Measurements from ENCODE around the gene TMX3. TPM values are rescaled to one million over a fixed set of nuclear protein-coding genes. Genes with fewer than 3 reads are reported as not detected.

Gene TMX3
- total and polyA plus RNA-seq, 2 donors (not counting 3 experiments of a cell fraction or from before 2014, with no cell fraction given) = 20.0 to 65.5 TPM

DNA sequence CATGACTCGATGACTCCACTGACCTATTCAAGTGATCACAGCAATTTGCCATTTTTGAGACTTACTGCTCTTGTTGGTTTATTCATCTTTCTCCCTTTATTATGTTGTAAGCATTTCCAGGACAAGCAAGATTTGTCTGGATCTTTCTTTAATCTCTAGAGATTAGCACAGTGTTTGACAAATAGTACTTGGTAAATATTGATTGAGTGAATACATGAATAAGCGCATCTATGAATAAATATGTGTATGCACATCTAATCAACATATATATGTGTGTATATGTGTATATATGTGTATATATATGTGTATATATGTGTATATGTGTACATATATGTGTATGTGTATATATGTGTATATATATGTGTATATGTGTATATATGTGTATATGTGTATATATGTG is 7.3 kb downstream of the TMX3 start:
- no peaks in the 10 kb centered on the region for H3K9me1 ChIP-seq (replicated peaks; ENCODE audit: control insufficient read depth, extremely low read depth, insufficient read depth, low read length)
- no peak overlapping the region for H3K4me3 ChIP-seq (replicated peaks in 1 of 3; ENCODE audit: insufficient read depth in 1 of 3, low read depth in 1 of 3, low read length in 3 of 3)
- FAIRE-seq (no peak), DNase-seq (ENCODE audit: low read depth, low spot score) (no peak)
- H3K27ac ChIP-seq (ENCODE audit: insufficient read depth, low read depth, low read length) = no peak overlapping the region
- H3K27me3 ChIP-seq (ENCODE audit: control insufficient read depth in 2 of 2, insufficient read depth in 2 of 2, low read length in 2 of 2) = no peaks in the 10 kb centered on the region
- dilution Hi-C loops (cut with MboI; ENCODE audit: extremely low pct_ligation_motif_present, low sequenced_read_pairs) (no loop called here), intact Hi-C loops (cut with micrococcal nuclease) (no loop called here)
- no peaks in the 10 kb centered on the region for H4K20me1 ChIP-seq (replicated peaks; ENCODE audit: control insufficient read depth, extremely low read depth, insufficient read depth, low read length)
- no peaks in the 10 kb centered on the region for H3K9me3 ChIP-seq (replicated peaks; ENCODE audit: control insufficient read depth, insufficient read depth, low read length)
- H3K79me2 ChIP-seq (ENCODE audit: control insufficient read depth, insufficient read depth, low read length) = peaks cover 34% of the 10 kb centered on the region
- ChIA-PET CTCF (no interaction called here), POLR2A (no interaction called here)
- BruUV-seq (replicated peaks) = no TSS peak
- TF ChIP-seq CTCF (IDR thresholded peaks at IDR 0.05; ENCODE audit: extremely low read depth in 1 of 2, insufficient read depth in 1 of 2, low read depth in 1 of 2, low read length in 2 of 2) (no peak), POLR2AphosphoS5 (IDR thresholded peaks at IDR 0.05; ENCODE audit: insufficient read depth, low read depth, low read length) (no peak), POLR2A (IDR thresholded peaks at IDR 0.05; ENCODE audit: low read depth, low read length) (no peak), EZH2 (IDR thresholded peaks at IDR 0.05; ENCODE audit: borderline replicate concordance, low read depth, low read length, severe bottlenecking) (no peak), GATA2 (IDR thresholded peaks at IDR 0.05; ENCODE audit: insufficient read depth, insufficient read length, low read depth, low read length) (no peak), JUN (IDR thresholded peaks at IDR 0.05; ENCODE audit: borderline replicate concordance, insufficient read depth, insufficient read length, low read depth) (no peak), MYC (IDR thresholded peaks at IDR 0.05; ENCODE audit: low read depth, low read length) (no peak), FOS (IDR thresholded peaks at IDR 0.05; ENCODE audit: borderline replicate concordance, insufficient read depth, low read length) (no peak)
- TF ChIP-seq, protein P1, sequence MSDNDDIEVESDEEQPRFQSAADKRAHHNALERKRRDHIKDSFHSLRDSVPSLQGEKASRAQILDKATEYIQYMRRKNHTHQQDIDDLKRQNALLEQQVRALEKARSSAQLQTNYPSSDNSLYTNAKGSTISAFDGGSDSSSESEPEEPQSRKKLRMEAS (IDR thresholded peaks at IDR 0.05; ENCODE audit: insufficient read depth, insufficient read length) = no peak
- H3K4me2 ChIP-seq (ENCODE audit: insufficient read depth, low read length) = no peak overlapping the region
- H3K4me1 ChIP-seq (ENCODE audit: control insufficient read depth, extremely low read depth, insufficient read depth, low read length) = peaks cover 7% of the 10 kb centered on the region
- peaks cover 16 to 29% of the 10 kb centered on the region in 2 experiments for H3K36me3 ChIP-seq (ENCODE audit: control insufficient read depth in 2 of 2, extremely low read depth in 1 of 2, insufficient read depth in 2 of 2, low read length in 2 of 2)
- no peak overlapping the region for H2AFZ ChIP-seq (ENCODE audit: low read depth, low read length)
- H3K9ac ChIP-seq (replicated peaks; ENCODE audit: extremely low read depth, insufficient read depth, low read length) = no peak overlapping the region

Data from endothelial cell of umbilical vein (primary cell).